Measurements from ENCODE around the gene TRMT10B.

DNA sequence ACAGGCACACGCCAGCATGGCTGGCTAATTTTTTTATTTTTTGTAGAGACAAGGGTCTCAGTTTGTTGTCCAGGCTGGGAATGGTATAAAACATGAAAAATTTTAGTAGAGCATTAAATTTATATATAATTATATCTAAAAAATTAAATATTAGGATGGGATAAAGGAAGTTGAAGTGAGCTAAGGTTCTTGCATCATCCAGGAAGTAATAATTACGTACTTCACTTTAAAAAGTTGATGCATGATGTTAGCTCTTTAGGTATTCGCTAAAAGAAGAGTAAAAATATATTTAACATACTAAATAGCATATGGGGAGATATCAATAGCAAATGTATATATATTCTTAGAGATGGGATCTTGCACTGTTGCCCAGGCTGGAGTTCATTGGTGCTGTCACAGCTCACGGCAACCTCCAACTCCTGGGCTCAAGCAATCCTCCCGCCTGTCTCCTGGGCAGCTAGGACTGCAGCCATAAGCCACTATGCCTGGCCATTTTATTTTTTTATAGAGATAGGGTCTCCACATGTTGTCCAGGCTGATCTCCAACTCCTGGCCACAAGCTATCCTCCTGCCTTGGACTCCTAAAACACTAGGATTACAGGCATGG, 59.3 kb downstream of the TRMT10B start:
- no peak for TF ChIP-seq EZH2 (IDR thresholded peaks at IDR 0.05; ENCODE audit: borderline replicate concordance, low read length)
- TF ChIP-seq, protein P1, sequence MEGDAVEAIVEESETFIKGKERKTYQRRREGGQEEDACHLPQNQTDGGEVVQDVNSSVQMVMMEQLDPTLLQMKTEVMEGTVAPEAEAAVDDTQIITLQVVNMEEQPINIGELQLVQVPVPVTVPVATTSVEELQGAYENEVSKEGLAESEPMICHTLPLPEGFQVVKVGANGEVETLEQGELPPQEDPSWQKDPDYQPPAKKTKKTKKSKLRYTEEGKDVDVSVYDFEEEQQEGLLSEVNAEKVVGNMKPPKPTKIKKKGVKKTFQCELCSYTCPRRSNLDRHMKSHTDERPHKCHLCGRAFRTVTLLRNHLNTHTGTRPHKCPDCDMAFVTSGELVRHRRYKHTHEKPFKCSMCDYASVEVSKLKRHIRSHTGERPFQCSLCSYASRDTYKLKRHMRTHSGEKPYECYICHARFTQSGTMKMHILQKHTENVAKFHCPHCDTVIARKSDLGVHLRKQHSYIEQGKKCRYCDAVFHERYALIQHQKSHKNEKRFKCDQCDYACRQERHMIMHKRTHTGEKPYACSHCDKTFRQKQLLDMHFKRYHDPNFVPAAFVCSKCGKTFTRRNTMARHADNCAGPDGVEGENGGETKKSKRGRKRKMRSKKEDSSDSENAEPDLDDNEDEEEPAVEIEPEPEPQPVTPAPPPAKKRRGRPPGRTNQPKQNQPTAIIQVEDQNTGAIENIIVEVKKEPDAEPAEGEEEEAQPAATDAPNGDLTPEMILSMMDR (IDR thresholded peaks at IDR 0.05; ENCODE audit: low read length): no peak

Measured in OCI-LY1 (cell line).